Hepatocyte (in vitro differentiated cells): Measurements from ENCODE around the gene ZBTB7B.

ENCODE experiments used
- CTCF ChIP-seq: fragments of 200-600 bp; sonication (generic); IDR thresholded peaks from 2 replicates; pipeline ENCODE4 v1.5.1; 2016; ENCODE audit warnings: antibody characterized with exemption, mild to moderate bottlenecking; ENCODE audit not compliant: poor library complexity
- EZH2 ChIP-seq: fragments of 200-600 bp; sonication (generic); IDR thresholded peaks from 2 replicates; pipeline ENCODE4 v1.6.1; 2016; ENCODE audit warnings: antibody characterized with exemption, mild to moderate bottlenecking, borderline replicate concordance
- EZH2phosphoT487 ChIP-seq: fragments of 200-600 bp; sonication (generic); IDR thresholded peaks from one replicate; pipeline ENCODE4 v1.6.1; 2018; ENCODE audit warnings: antibody characterized with exemption, mild to moderate bottlenecking, low read depth, moderate library complexity; ENCODE audit not compliant: unreplicated experiment, severe bottlenecking

GRCh38 chr1:155057104-155057503, 54.5 kb downstream of the ZBTB7B start:
- no peak for TF ChIP-seq CTCF
- no peak for TF ChIP-seq EZH2
- no peak for TF ChIP-seq EZH2phosphoT487
